Measurements from ENCODE around the gene PROCR. TPM values are rescaled to one million over a fixed set of nuclear protein-coding genes. Genes with fewer than 3 reads are reported as not detected.
A peak's percentile ranks its signal among the peaks of the same experiment; 100 is the strongest.

Gene PROCR
- total RNA-seq, 1 donor from 2014 or later: 9.8 TPM

DNA sequence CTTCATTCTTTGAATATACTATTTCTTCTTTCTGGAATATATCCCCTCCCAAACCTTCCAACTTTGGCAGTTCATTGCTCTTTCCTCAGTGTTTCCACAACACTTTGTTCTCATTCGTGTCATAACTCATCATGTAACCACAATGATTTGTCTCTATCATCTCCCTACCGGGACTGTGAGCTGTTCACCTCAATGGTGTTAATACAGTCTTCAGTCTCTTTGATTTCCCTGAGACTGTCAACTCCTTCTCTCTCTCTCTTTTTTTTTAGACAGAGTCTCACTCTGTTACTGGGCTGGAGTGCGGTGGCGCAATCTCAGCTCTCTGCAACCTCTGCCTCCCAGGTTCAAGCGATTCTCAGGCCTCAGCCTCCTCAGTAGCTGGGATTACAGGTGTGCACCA is 52.1 kb downstream of the PROCR start:
- no peaks in the 10 kb centered on the region for H3K36me3 ChIP-seq
- peaks cover 6% of the 10 kb centered on the region for H3K27me3 ChIP-seq (ENCODE audit: low read depth)
- no peak overlapping the region for H3K27ac ChIP-seq (replicated peaks)
- H3K4me1 ChIP-seq: peaks cover 14% of the 10 kb centered on the region
- intact Hi-C loops (cut with micrococcal nuclease): no loop called here
- no peak for DNase-seq
- TF ChIP-seq, protein P1, sequence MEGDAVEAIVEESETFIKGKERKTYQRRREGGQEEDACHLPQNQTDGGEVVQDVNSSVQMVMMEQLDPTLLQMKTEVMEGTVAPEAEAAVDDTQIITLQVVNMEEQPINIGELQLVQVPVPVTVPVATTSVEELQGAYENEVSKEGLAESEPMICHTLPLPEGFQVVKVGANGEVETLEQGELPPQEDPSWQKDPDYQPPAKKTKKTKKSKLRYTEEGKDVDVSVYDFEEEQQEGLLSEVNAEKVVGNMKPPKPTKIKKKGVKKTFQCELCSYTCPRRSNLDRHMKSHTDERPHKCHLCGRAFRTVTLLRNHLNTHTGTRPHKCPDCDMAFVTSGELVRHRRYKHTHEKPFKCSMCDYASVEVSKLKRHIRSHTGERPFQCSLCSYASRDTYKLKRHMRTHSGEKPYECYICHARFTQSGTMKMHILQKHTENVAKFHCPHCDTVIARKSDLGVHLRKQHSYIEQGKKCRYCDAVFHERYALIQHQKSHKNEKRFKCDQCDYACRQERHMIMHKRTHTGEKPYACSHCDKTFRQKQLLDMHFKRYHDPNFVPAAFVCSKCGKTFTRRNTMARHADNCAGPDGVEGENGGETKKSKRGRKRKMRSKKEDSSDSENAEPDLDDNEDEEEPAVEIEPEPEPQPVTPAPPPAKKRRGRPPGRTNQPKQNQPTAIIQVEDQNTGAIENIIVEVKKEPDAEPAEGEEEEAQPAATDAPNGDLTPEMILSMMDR (IDR thresholded peaks at IDR 0.05; ENCODE audit: borderline replicate concordance): no peak
- H3K9me3 ChIP-seq (replicated peaks): no peaks in the 10 kb centered on the region
- no peak overlapping the region for H3K4me3 ChIP-seq

DNA sequence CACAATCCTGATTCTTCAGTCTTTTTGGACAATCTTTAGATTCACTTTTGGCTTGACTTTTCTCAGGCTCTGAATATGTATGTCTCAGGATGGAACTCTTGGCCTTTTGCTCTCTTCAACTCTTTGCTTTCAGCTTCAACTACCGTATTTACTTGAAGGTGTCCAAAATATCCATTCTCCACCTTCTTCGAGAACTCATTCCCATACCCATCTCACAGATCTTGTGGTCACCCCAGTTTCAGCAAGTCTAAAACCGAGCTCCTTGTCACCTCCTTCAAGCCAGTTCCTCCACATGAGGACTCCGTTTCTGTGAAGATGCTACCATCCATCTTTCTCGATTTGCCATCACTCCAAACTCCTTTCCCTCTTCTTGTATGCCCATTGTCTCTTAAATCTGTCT is 52.7 kb downstream of the PROCR start:
- DNase-seq: no peak
- no peaks in the 10 kb centered on the region for H3K36me3 ChIP-seq

DNA sequence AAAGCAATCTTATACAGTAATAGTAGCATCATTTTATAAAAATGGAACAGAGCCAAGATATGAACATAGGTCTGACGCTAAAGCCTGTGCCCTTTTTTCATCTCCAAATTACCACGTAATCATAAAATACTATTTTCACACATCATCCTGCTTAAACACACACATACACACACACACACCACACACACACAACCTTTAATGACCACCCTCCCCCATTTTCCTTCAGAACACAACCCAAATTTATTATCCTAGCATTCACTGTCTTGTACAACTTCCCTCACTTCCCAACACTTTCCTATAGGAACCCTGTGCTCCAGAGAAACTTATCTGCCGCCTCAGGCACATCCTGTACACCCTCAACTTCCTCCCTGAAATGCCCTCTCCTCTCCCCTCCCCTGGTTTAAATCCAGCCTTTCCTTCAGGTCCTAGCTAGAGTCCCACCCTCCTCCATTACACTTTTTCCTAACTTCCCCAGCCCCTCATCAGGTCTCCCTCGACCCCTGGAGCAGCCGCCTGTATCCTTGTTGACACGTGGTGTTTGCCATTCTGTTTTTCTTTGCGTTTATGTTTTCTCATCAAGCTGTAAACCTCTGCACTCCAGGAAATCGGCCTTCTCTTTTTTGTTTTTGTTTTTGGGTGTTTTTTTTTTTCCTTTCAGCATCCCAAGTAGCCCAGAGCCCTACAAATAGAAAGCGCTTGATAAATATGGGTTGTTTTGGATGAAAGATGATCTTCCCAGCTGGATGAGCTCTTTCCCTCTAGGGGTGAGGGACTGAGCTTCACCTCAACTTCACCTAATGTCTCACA is 53.6 kb downstream of the PROCR start:
- H3K36me3 ChIP-seq: no peaks in the 10 kb centered on the region
- TF ChIP-seq, protein P1 (IDR thresholded peaks at IDR 0.05; ENCODE audit: borderline replicate concordance): no peak
- intact Hi-C loops (cut with micrococcal nuclease): no loop called here
- H3K9me3 ChIP-seq (replicated peaks): no peaks in the 10 kb centered on the region
- no peak for DNase-seq
- H3K27me3 ChIP-seq (ENCODE audit: low read depth): peaks cover 6% of the 10 kb centered on the region
- peak overlapping the region; percentile 41 for H3K4me3 ChIP-seq
- H3K4me1 ChIP-seq: peaks cover 14% of the 10 kb centered on the region
- H3K27ac ChIP-seq (replicated peaks): no peak overlapping the region

More for the DNA sequence above, 52.7 kb downstream of the PROCR start:
- no peak overlapping the region for H3K4me3 ChIP-seq
- peaks cover 6% of the 10 kb centered on the region for H3K27me3 ChIP-seq (ENCODE audit: low read depth)
- intact Hi-C loops (cut with micrococcal nuclease): no loop called here
- H3K9me3 ChIP-seq (replicated peaks): no peaks in the 10 kb centered on the region
- no peak overlapping the region for H3K27ac ChIP-seq (replicated peaks)
- H3K4me1 ChIP-seq: peaks cover 14% of the 10 kb centered on the region
- TF ChIP-seq, protein P1 (IDR thresholded peaks at IDR 0.05; ENCODE audit: borderline replicate concordance): no peak

DNA sequence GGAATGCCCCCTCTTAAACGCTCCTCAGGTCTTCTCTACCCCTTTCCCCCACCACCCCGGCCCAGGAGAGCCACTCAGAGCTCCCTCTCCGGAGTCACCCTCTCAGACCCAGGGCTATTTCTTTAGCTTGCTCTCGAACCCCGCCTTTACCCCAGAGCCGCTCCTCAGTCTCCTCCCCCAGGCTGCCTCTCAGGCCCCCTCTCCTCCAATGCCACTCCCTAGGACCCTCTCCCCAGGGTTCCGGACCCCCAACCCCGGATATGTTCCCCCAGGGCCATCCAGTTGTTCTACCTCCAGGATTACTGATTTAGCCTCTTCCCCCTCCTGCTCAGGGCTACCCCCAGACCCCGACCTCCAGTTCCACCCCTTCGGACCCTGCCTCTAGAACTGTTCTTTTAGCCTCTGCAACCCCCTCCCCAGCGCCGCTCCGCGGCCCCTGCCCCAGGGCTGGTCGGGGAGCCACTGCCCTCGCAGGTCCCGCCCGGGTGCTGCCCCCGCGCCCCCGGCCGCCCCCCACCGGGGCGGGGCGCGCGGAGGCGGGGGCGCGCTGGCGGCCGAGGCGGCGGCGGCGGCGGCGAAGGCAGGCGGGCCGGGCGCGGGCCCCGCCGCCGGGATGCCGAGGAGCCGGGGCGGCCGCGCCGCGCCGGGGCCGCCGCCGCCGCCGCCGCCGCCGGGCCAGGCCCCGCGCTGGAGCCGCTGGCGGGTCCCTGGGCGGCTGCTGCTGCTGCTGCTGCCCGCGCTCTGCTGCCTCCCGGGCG is 54.4 kb downstream of the PROCR start, which contains the start of gene MMP24:
MMP24 (plus strand) TSS at position 565 of the 758 bp plus-strand sequence; CDS start at position 614, 49 bp downstream.
- Histone ChIP-seq H3K4me3 (peak within 1 kb of the TSS; percentile 50), H3K36me3 (peaks cover 6% of the 10 kb centered on the region), H3K27me3 (ENCODE audit: low read depth) (peaks cover 6% of the 10 kb centered on the region), H3K9me3 (replicated peaks) (no peaks in the 10 kb centered on the region), H3K4me1 (peaks cover 14% of the 10 kb centered on the region), H3K27ac (replicated peaks) (no peak within 1 kb of the TSS)
- no peak for DNase-seq
- TF ChIP-seq, protein P1 (IDR thresholded peaks at IDR 0.05; ENCODE audit: borderline replicate concordance): no peak
- intact Hi-C loops (cut with micrococcal nuclease): no loop called here

Other genes with a start within 250 kb of the PROCR start
- 17.2 TPM for gene GSS, start 216.3 kb upstream of the PROCR start, total RNA-seq
- 253 TPM for gene MYH7B, start 216.2 kb upstream of the PROCR start, total RNA-seq
- 30.7 TPM for gene TRPC4AP, start 79.3 kb upstream of the PROCR start, total RNA-seq
- gene EDEM2, start 24.7 kb upstream of the PROCR start, total RNA-seq: 10.4 TPM
- 0.25 TPM for gene MMP24, start 54.6 kb downstream of the PROCR start, total RNA-seq
- gene MMP24OS, start 106.0 kb downstream of the PROCR start, total RNA-seq: 45.4 TPM
- gene EIF6, start 112.7 kb downstream of the PROCR start, total RNA-seq: 37.4 TPM
- not detected for gene FAM83C, start 120.4 kb downstream of the PROCR start, total RNA-seq
- 145 TPM for gene UQCC1, start 239.9 kb downstream of the PROCR start, total RNA-seq